K562 (cell line): ENCODE results near the gene RRAGD. TPM values are rescaled to one million over a fixed set of nuclear protein-coding genes. Genes with fewer than 3 reads are reported as not detected.

Source experiments
- ATAC-seq: fragments of 200-7000 bp; cut with Tn5 transposase; 3 replicates; pipeline ENCODE4 v1.9.1; 2020; ENCODE audit warnings: moderate library complexity
- BruUV-seq: library from RNA; stranded (reverse); fragments of 400-500 nt; replicated peaks from 2 replicates; lab custom pipeline; 2021; lab: Mats Ljungman, UMichigan
- CTCF ChIA-PET: fragments of 300-600 bp; formaldehyde crosslinking; extraction: SDS; loops from one replicate; lab custom pipeline; 2021; ENCODE audit warnings: low intra/inter-chr PET ratio; lab: Yijun Ruan, JAX
- POLR2A ChIA-PET: fragments of 300-600, 350-650 bp; sonication (Branson Sonifier 250); formaldehyde crosslinking; extraction: SDS; loops from one replicate; lab custom pipeline; 2021; ENCODE audit warnings: antibody characterized with exemption, inconsistent platforms; lab: Yijun Ruan, JAX
- DNase-seq, 4 experiments: peaks; one replicate each; pipeline versions ENCODE4 v3.0.0 to v3.0.0-alpha.2; 2011 to 2018; ENCODE audit warnings: low spot score in 3 of 4, mixed read lengths in 3 of 4; ENCODE audit errors: extremely low read depth in 1 of 4
- FAIRE-seq: peaks from 2 replicates; lab custom pipeline; 2011; peaks lifted over from hg19 to GRCh38; lab: Jason Lieb, UNC
- H2AFZ ChIP-seq: 2 replicates; pipeline ENCODE4 v1.6.0; 2011; ENCODE audit warnings: low read depth, low read length, control low read depth, inconsistent platforms
- H3K27ac ChIP-seq: fragments of 200-600 bp; 3 replicates; pipeline ENCODE4 v1.8.0; 2011; ENCODE audit warnings: low read depth, mild to moderate bottlenecking, control low read depth, inconsistent platforms, low read length, moderate library complexity, mixed read lengths; ENCODE audit errors: extremely low read depth
- H3K27me3 ChIP-seq, 2 experiments: fragments of 300-600 bp in 1 of 2; 2 replicates in 1 of 2; 3 replicates in 1 of 2; pipeline versions ENCODE4 v1.6.0 to v1.8.0; 2011; ENCODE audit warnings: inconsistent platforms in 2 of 2, low read length in 2 of 2, mild to moderate bottlenecking in 1 of 2, mixed read lengths in 1 of 2, moderate library complexity in 1 of 2; ENCODE audit not compliant: control insufficient read depth in 2 of 2, insufficient read depth in 2 of 2
- H3K36me3 ChIP-seq: fragments of 300-600 bp; 3 replicates; pipeline ENCODE4 v1.8.0; 2011; ENCODE audit warnings: mild to moderate bottlenecking, low read length, inconsistent platforms; ENCODE audit not compliant: control insufficient read depth, insufficient read depth
- H3K4me1 ChIP-seq, 2 experiments: fragments of 200-600 bp in 1 of 2; replicated peaks in 1 of 2; 2 replicates in 1 of 2; 3 replicates in 1 of 2; pipeline versions ENCODE4 v1.5.1 to v1.8.0; 2011; ENCODE audit warnings: inconsistent platforms in 2 of 2, low read length in 2 of 2, mild to moderate bottlenecking in 1 of 2, mixed read lengths in 1 of 2, moderate library complexity in 1 of 2; ENCODE audit not compliant: control insufficient read depth in 2 of 2, insufficient read depth in 2 of 2
- H3K4me2 ChIP-seq: 2 replicates; pipeline ENCODE4 v1.6.1; 2011; ENCODE audit warnings: low read length, control low read depth, inconsistent platforms, mixed read lengths; ENCODE audit not compliant: insufficient read depth
- H3K4me3 ChIP-seq: fragments of 200-600 bp; sonication (generic), shearing (Covaris generic); 2 replicates; pipeline ENCODE4 v1.5.1; 2016; ENCODE audit warnings: control low read depth, inconsistent platforms
- H3K79me2 ChIP-seq: fragments of 200-600 bp; 3 replicates; pipeline ENCODE4 v1.8.0; 2011; ENCODE audit warnings: low read length, inconsistent platforms; ENCODE audit not compliant: control insufficient read depth, insufficient read depth
- H3K9ac ChIP-seq, 2 experiments: 2 replicates each; pipeline versions ENCODE4 v1.6.0 to v1.6.1; 2011; ENCODE audit warnings: low read depth in 2 of 2, low read length in 2 of 2, control low read depth in 1 of 2, inconsistent platforms in 1 of 2, mild to moderate bottlenecking in 1 of 2, mixed read lengths in 1 of 2; ENCODE audit not compliant: insufficient read depth in 1 of 2
- H3K9me1 ChIP-seq: one replicate; pipeline ENCODE4 v1.6.0; 2011; ENCODE audit warnings: inconsistent platforms, mild to moderate bottlenecking, low read length, moderate library complexity; ENCODE audit not compliant: control insufficient read depth, insufficient read depth
- H3K9me3 ChIP-seq: replicated peaks from 2 replicates; pipeline ENCODE4 v1.5.1; 2011; ENCODE audit warnings: low read depth, low read length, inconsistent platforms; ENCODE audit not compliant: control insufficient read depth, insufficient read depth
- H4K20me1 ChIP-seq: replicated peaks from 2 replicates; pipeline ENCODE4 v1.6.1; 2011; ENCODE audit warnings: low read length, inconsistent platforms, mixed read lengths; ENCODE audit not compliant: control insufficient read depth, insufficient read depth
- AFF4 ChIP-seq: sonication (generic); formaldehyde crosslinking; IDR thresholded peaks from 2 replicates; pipeline ENCODE4 v1.8.0; 2023; ENCODE audit warnings: mild to moderate bottlenecking, missing genetic modification reagents
- BMI1 ChIP-seq: fragments of 150-350 bp; IDR thresholded peaks from 2 replicates; pipeline ENCODE4 v1.6.1; 2014; ENCODE audit warnings: low read length
- CBX2 ChIP-seq: fragments of 200-600 bp; sonication (generic); IDR thresholded peaks from one replicate; pipeline ENCODE4 v1.6.1; 2012; ENCODE audit warnings: mild to moderate bottlenecking, low read length, inconsistent platforms; ENCODE audit not compliant: insufficient read depth, poor library complexity, severe bottlenecking
- E2F6 ChIP-seq, 2 experiments: IDR thresholded peaks; 2 replicates each; pipeline ENCODE4 v1.6.1; 2011; ENCODE audit warnings: borderline replicate concordance in 1 of 2, control low read depth in 1 of 2, low read depth in 1 of 2, low read length in 1 of 2, mild to moderate bottlenecking in 1 of 2, mixed read lengths in 1 of 2, moderate library complexity in 1 of 2; ENCODE audit not compliant: insufficient read depth in 1 of 2, insufficient read length in 1 of 2, poor library complexity in 1 of 2, severe bottlenecking in 1 of 2; ENCODE audit errors: extremely low read depth in 1 of 2
- ELK3 ChIP-seq: fragments of 450-650 bp; formaldehyde crosslinking; IDR thresholded peaks from 2 replicates; pipeline ENCODE4 v1.4.0; 2020; ENCODE audit warnings: mild to moderate bottlenecking
- GABPA ChIP-seq: fragments of 200-800 bp; sonication (Bioruptor generic); conservative IDR thresholded peaks from 2 replicates; pipeline ENCODE4 v1.6.1; 2016; ENCODE audit warnings: low read depth, missing genetic modification characterization, missing compliant biosample characterization
- MITF ChIP-seq: IDR thresholded peaks from 2 replicates; pipeline ENCODE4 v1.6.1; 2014; ENCODE audit warnings: antibody characterized with exemption
- PPARD ChIP-seq: fragments of 250-450 bp; sonication (Bioruptor Pico); IDR thresholded peaks from 2 replicates; pipeline ENCODE4 v1.8.0; 2022; ENCODE audit warnings: inconsistent platforms, mild to moderate bottlenecking, moderate library complexity
- RBM22 ChIP-seq: fragments of 200-400 bp; formaldehyde crosslinking; IDR thresholded peaks from 2 replicates; pipeline ENCODE4 v1.6.1; 2018; ENCODE audit warnings: low read length, low read depth; ENCODE audit not compliant: poor library complexity, severe bottlenecking
- SIRT6 ChIP-seq: IDR thresholded peaks from one replicate; pipeline ENCODE4 v1.6.1; 2012; ENCODE audit warnings: low read depth, mild to moderate bottlenecking, control low read depth, inconsistent platforms, low read length, moderate library complexity
- SMC3 ChIP-seq: conservative IDR thresholded peaks from 2 replicates; pipeline ENCODE4 v1.6.1; 2011; ENCODE audit warnings: low read depth, low read length, improper control_type of control experiment; ENCODE audit not compliant: insufficient read depth
- SREBF1 ChIP-seq: fragments of 150-350 bp; IDR thresholded peaks from 2 replicates; pipeline ENCODE4 v1.6.1; 2014; ENCODE audit warnings: antibody characterized with exemption, low read depth, low read length, borderline replicate concordance
- ZNF41 ChIP-seq: fragments of 250-450 bp; sonication (Bioruptor Pico); conservative IDR thresholded peaks from 2 replicates; pipeline ENCODE4 v1.4.0; 2020; ENCODE audit warnings: mild to moderate bottlenecking
- ZNF717 ChIP-seq: fragments of 250-450 bp; sonication (Bioruptor Pico); IDR thresholded peaks from 2 replicates; pipeline ENCODE4 v1.5.0; 2021
- WGBS: fragments of 100-300 bp; shearing (Covaris generic); methylation state at CpG from one replicate; pipeline ENCODE4 v1.1.6; 2016; ENCODE audit warnings: low coverage, mixed read lengths; ENCODE audit not compliant: insufficient coverage; ENCODE audit errors: missing lambda C conversion rate; 5-methylcytosine and 5-hydroxymethylcytosine counted together
- in situ Hi-C: fragments of 300-500 bp; cut with MboI; formaldehyde crosslinking; loops from 4 replicates; pipeline ENCODE4 v1.15.0; 2018; ENCODE audit warnings: inconsistent platforms, mixed read lengths
- intact Hi-C: fragments of 100-400 bp; cut with micrococcal nuclease; formaldehyde crosslinking; loops from 2 replicates; pipeline ENCODE4 v1.14.2; 2022
- polyA plus RNA-seq, 8 experiments: library from polyadenylated mRNA; depleted of rRNA in 4 of 8; stranded (reverse) in 5 of 8; unstranded in 3 of 8; fragments of >200 nt; fragmentation: Nextera tagmentation in 2 of 8; fragmentation: Illumina TruSeq in 1 of 8; extraction: Ambion mirVana in 2 of 8; extraction: Trizol in 1 of 8; gene quantifications; 2 replicates each; pipeline versions ENCODE4 v1.2.1 to v1.2.3, GENCODE V29; 2011 to 2014; ENCODE audit warnings: inconsistent platforms in 1 of 8, missing spikeins in 1 of 8
- total RNA-seq, 7 experiments: library from RNA; depleted of rRNA in 6 of 7; stranded (reverse); fragments of >200 nt in 6 of 7; fragmentation: Illumina TruSeq in 2 of 7; extraction: Trizol in 2 of 7; gene quantifications; 2 replicates each; pipeline versions ENCODE4 v1.2.1 to v1.2.3, GENCODE V29; 2011 to 2021; ENCODE audit warnings: low replicate concordance in 1 of 7

Gene RRAGD
- total and polyA plus RNA-seq, 9 of the 15 experiments (the other 6 are each of a cell fraction or from before 2014, with no cell fraction given): 0.03 to 0.07 (median 0.04) TPM; not detected in 6

GRCh38 chr6:89416796-89417195, 4.7 kb upstream of the RRAGD start (continued):
- TF ChIP-seq AFF4 (CRISPR knock-in tag) (no peak), SIRT6 (no peak), BMI1 (no peak), ZNF41 (CRISPR knock-in tag) (no peak)

- Histone ChIP-seq H3K27me3 (peaks cover 23 to 44% of the 10 kb centered on the region in 2 experiments), H3K4me3 (no peak overlapping the region), H3K9ac (no peak overlapping the region), H3K9me3 (no peaks in the 10 kb centered on the region), H3K27ac (no peak overlapping the region), H3K4me1 (peaks cover 0 to 17% of the 10 kb centered on the region in 2 experiments; a peak in 2 of 5 replicates), H4K20me1 (0 out of 2 replicates have a peak, but pooled peaks cover 3% of the 10 kb centered on the region), H3K4me2 (no peak overlapping the region), H3K36me3 (no peaks in the 10 kb centered on the region), H3K9me1 (no peaks in the 10 kb centered on the region), H3K79me2 (no peaks in the 10 kb centered on the region), H2AFZ (no peak overlapping the region)
- no TSS peak for BruUV-seq
- POLR2A ChIA-PET: no interaction called here
- ATAC-seq: no peak
- no peak for FAIRE-seq
- CTCF ChIA-PET: no interaction called here
- intact Hi-C loops: no loop called here
- in situ Hi-C loops: no loop called here
- 2% methylated on average over 2 of the region's 2 CpGs for WGBS
- no peak for DNase-seq
- no peak for TF ChIP-seq E2F6 (IDR thresholded peaks at IDR 0.05; ENCODE audit: borderline replicate concordance in 1 of 2, extremely low read depth in 1 of 2, insufficient read depth in 1 of 2, insufficient read length in 1 of 2, low read depth in 1 of 2, low read length in 1 of 2, poor library complexity in 1 of 2, severe bottlenecking in 1 of 2)
- TF ChIP-seq SREBF1: no peak
- TF ChIP-seq RBM22: no peak
- no peak for TF ChIP-seq ZNF717 (CRISPR knock-in tag)
- no peak for TF ChIP-seq GABPA (tag)
- TF ChIP-seq ELK3 (CRISPR knock-in tag): no peak
- TF ChIP-seq SMC3: no peak
- no peak for TF ChIP-seq CBX2
- no peak for TF ChIP-seq PPARD (CRISPR knock-in tag)
- TF ChIP-seq MITF: no peak
Measured at GRCh38 chr6:89415185-89415584, 3.1 kb upstream of the RRAGD start.
